Lung (tissue), 12 donors: ENCODE data around the gene TFDP1. TPM values are rescaled to one million over a fixed set of nuclear protein-coding genes. Genes with fewer than 3 reads are reported as not detected.

Source experiments
- ATAC-seq: fragments of 200-7000 bp; cut with Tn5 transposase; one replicate; pipeline ENCODE4 v1.9.1; 2020; ENCODE audit warnings: moderate number of reproducible peaks; ENCODE audit not compliant: insufficient read depth, low FRiP score
- DNase-seq, 3 donors: peaks; one replicate each; pipeline ENCODE4 v3.0.0-alpha.2; 2013 to 2017
- H3K27ac ChIP-seq, 2 donors: one replicate each; pipeline ENCODE4 v1.5.1; 2013; ENCODE audit warnings: mild to moderate bottlenecking in 2 of 2, moderate library complexity in 2 of 2, control low read depth in 1 of 2, inconsistent platforms in 1 of 2, low read depth in 1 of 2, low read length in 1 of 2
- H3K27me3 ChIP-seq, 3 donors: one replicate each; pipeline ENCODE4 v1.5.1; 2013; ENCODE audit warnings: low read length in 2 of 3; ENCODE audit not compliant: control insufficient read depth in 3 of 3, insufficient read depth in 3 of 3
- H3K36me3 ChIP-seq, 4 donors: one replicate each; pipeline ENCODE4 v1.5.1; 2013; ENCODE audit warnings: low read length in 4 of 4, mild to moderate bottlenecking in 1 of 4, moderate library complexity in 1 of 4; ENCODE audit not compliant: control insufficient read depth in 4 of 4, insufficient read depth in 4 of 4
- H3K4me1 ChIP-seq, 5 donors: one replicate each; pipeline ENCODE4 v1.5.1; 2013; ENCODE audit warnings: low read length in 5 of 5, mild to moderate bottlenecking in 2 of 5, moderate library complexity in 1 of 5; ENCODE audit not compliant: control insufficient read depth in 5 of 5, insufficient read depth in 5 of 5
- H3K4me3 ChIP-seq: one replicate; pipeline ENCODE4 v1.5.1; 2013; ENCODE audit warnings: mild to moderate bottlenecking, control low read depth, moderate library complexity
- H3K9ac ChIP-seq, 2 donors: one replicate each; pipeline ENCODE4 v1.5.1; 2013; ENCODE audit warnings: low read length in 2 of 2, control low read depth in 1 of 2; ENCODE audit not compliant: insufficient read depth in 1 of 2
- H3K9me3 ChIP-seq, 4 donors: one replicate each; pipeline ENCODE4 v1.5.1; 2013; ENCODE audit warnings: low read length in 3 of 4, mild to moderate bottlenecking in 1 of 4, moderate library complexity in 1 of 4; ENCODE audit not compliant: control insufficient read depth in 4 of 4, insufficient read depth in 3 of 4
- WGBS, 2 donors: extraction: QIAGEN DNeasy Blood & Tissue Kit; methylation state at CpG; one replicate each; pipeline ENCODE4 v1.1.7; 2013; 5-methylcytosine and 5-hydroxymethylcytosine counted together
- polyA plus RNA-seq, 2 donors: library from polyadenylated mRNA; stranded (reverse); fragments of 200-250 nt; gene quantifications; one replicate each; pipeline ENCODE4 v1.2.1, GENCODE V29; 2013
- total RNA-seq, 2 donors: library from RNA; depleted of rRNA in 1 of 2; stranded (reverse); fragments of >200 nt in 1 of 2; gene quantifications; one replicate each; pipeline ENCODE4 v1.2.1, GENCODE V29; 2014 to 2021
- TF ChIP-seq, protein P1 (sequence below): IDR thresholded peaks from 2 replicates; pipeline ENCODE4 v1.5.1; 2012; ENCODE audit warnings: mild to moderate bottlenecking; ENCODE audit errors: control extremely low read depth, extremely low read depth
- donor health status: control.
- donor health status: control.
- donor health status: Bipolar disorder and iron deficiency.
- donor health status: healthy.
- donor health status: DM: yes; HTN: yes; CAD: no.

The TFDP1 gene
- total and polyA plus RNA-seq, 4 donors: 19.6 to 44.2 (median 40.3) TPM

DNA sequence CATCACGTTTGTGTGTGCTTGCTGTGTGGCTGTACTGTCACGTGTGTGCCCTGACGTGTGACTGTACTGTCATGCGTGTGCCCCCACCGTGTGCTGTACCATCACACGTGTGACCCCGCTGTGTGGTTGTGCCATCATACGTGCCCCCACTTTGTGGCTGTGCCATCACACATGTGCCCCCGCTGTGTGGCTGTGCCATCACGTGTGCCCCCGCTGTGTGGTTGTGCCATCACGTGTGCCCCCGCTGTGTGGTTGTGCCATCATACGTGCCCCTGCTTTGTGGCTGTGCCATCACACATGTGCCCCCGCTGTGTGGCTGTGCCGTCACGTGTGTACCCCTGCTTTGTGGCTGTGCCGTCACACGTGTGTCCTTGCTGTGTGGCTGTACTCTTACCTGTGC is 25.7 kb downstream of the TFDP1 start:
- TF ChIP-seq, protein P1, sequence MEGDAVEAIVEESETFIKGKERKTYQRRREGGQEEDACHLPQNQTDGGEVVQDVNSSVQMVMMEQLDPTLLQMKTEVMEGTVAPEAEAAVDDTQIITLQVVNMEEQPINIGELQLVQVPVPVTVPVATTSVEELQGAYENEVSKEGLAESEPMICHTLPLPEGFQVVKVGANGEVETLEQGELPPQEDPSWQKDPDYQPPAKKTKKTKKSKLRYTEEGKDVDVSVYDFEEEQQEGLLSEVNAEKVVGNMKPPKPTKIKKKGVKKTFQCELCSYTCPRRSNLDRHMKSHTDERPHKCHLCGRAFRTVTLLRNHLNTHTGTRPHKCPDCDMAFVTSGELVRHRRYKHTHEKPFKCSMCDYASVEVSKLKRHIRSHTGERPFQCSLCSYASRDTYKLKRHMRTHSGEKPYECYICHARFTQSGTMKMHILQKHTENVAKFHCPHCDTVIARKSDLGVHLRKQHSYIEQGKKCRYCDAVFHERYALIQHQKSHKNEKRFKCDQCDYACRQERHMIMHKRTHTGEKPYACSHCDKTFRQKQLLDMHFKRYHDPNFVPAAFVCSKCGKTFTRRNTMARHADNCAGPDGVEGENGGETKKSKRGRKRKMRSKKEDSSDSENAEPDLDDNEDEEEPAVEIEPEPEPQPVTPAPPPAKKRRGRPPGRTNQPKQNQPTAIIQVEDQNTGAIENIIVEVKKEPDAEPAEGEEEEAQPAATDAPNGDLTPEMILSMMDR: no peak
- H3K9ac ChIP-seq: no peak overlapping the region
- H3K4me1 ChIP-seq: no peaks in the 10 kb centered on the region
- H3K9me3 ChIP-seq: peaks cover 0 to 3% (median 0%) of the 10 kb centered on the region in 4 donors
- 96 to 98% methylated on average over 19 of the region's 19 CpGs for WGBS, 2 donors
- no peaks in the 10 kb centered on the region for H3K27me3 ChIP-seq
- no peak overlapping the region for H3K27ac ChIP-seq
- peaks cover 0 to 15% (median 10%) of the 10 kb centered on the region in 4 donors for H3K36me3 ChIP-seq
- no peak for DNase-seq
- no peak for ATAC-seq
- no peak overlapping the region for H3K4me3 ChIP-seq

DNA sequence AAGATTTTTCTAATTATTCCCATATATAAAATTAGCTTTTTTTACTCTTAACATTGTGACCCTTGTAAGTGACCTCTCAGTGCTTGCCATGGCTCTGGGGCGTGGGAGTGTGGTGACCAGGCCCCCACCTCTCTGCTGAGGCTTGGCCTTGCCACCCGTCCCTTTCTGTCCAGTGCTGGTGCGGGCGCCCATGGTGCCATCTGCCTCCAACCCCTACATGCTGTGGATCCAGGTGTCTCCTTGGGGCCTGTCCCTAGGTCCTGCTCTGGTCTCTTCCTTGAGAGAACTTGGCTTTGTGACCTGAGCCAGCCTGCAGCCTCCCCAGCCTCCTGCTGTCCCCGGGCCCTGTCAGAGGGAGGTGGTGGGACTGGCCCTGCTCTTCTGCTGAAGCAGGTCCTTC is 27.4 kb downstream of the TFDP1 start:
- Histone ChIP-seq H3K9ac (no peak overlapping the region), H3K27ac (no peak overlapping the region), H3K9me3 (peaks cover 0 to 3% (median 0%) of the 10 kb centered on the region in 4 donors), H3K27me3 (no peaks in the 10 kb centered on the region), H3K4me1 (peaks cover 0 to 1% (median 0%) of the 10 kb centered on the region in 5 donors), H3K4me3 (no peak overlapping the region), H3K36me3 (peaks cover 0 to 15% (median 12%) of the 10 kb centered on the region in 4 donors)
- DNase-seq (no peak), ATAC-seq (no peak)
- WGBS, 2 donors: 96 to 97% methylated on average over 5 of the region's 5 CpGs
- TF ChIP-seq, protein P1: no peak

DNA sequence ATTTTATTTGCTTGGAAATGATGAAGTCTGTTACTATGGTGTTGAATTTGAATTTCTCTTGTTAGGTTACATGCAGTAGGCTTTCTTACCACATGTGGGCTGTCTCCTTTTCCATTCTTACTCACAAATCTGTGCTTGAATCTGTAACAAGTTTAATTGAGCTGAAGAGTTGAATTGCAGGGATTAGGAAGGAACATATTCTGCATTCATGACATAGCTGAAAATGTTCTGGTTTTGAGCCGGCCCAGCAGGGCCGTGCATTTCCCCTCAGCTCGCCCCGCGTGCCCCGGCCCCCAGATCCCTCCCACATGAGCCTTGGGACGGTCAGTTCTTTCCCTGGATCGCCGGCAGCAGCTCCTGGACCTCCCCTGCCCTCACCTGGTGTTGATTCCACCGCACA is 28.1 kb downstream of the TFDP1 start:
- WGBS, 2 donors: 94 to 96% methylated on average over 10 of the region's 10 CpGs
- peaks cover 0 to 15% (median 12%) of the 10 kb centered on the region in 4 donors for H3K36me3 ChIP-seq

More for the DNA sequence above, 28.1 kb downstream of the TFDP1 start:
- TF ChIP-seq, protein P1: no peak
- Histone ChIP-seq H3K4me3 (no peak overlapping the region), H3K4me1 (peaks cover 0 to 4% (median 1%) of the 10 kb centered on the region in 5 donors), H3K9me3 (peaks cover 0 to 3% (median 0%) of the 10 kb centered on the region in 4 donors), H3K9ac (no peak overlapping the region), H3K27me3 (no peaks in the 10 kb centered on the region), H3K27ac (no peak overlapping the region)
- DNase-seq (no peak), ATAC-seq (no peak)
